Vagina (tissue), 2 donors: ENCODE results near the gene ADAMTS2. TPM values are rescaled to one million over a fixed set of nuclear protein-coding genes. Genes with fewer than 3 reads are reported as not detected.

ENCODE experiments used
- DNase-seq, 2 donors: peaks; one replicate each; pipeline ENCODE4 v3.0.0-alpha.2; 2017; ENCODE audit errors: extremely low spot score in 2 of 2
- H3K27ac ChIP-seq: fragments of 200-600 bp; sonication (generic); one replicate; pipeline ENCODE4 v1.5.1; 2019
- H3K27me3 ChIP-seq: fragments of 200-600 bp; sonication (generic); one replicate; pipeline ENCODE4 v1.5.1; 2019
- H3K36me3 ChIP-seq, 2 donors: fragments of 200-600 bp; sonication (generic); one replicate each; pipeline ENCODE4 v1.5.1; 2017 to 2019
- H3K4me1 ChIP-seq: fragments of 200-600 bp; sonication (generic); one replicate; pipeline ENCODE4 v1.5.1; 2019
- H3K4me3 ChIP-seq, 2 donors: fragments of 200-600 bp; sonication (generic); 1 replicate in 1 of 2; 2 replicates in 1 of 2; pipeline ENCODE4 v1.5.1; 2016 to 2019
- H3K9me3 ChIP-seq: fragments of 200-600 bp; sonication (generic); one replicate; pipeline ENCODE4 v1.5.1; 2019
- POLR2A ChIP-seq, 2 donors: fragments of 450-650 bp; IDR thresholded peaks; one replicate each; pipeline ENCODE4 v1.6.1; 2017; ENCODE audit warnings: antibody characterized with exemption in 2 of 2, mild to moderate bottlenecking in 2 of 2, moderate library complexity in 2 of 2
- POLR2AphosphoS5 ChIP-seq, 2 donors: sonication (generic); formaldehyde crosslinking; IDR thresholded peaks; one replicate each; pipeline ENCODE4 v1.9.0; 2017; ENCODE audit warnings: antibody characterized with exemption in 2 of 2, mild to moderate bottlenecking in 2 of 2, low read depth in 1 of 2; ENCODE audit not compliant: insufficient read depth in 1 of 2
- intact Hi-C: fragments of 100-400 bp; cut with DNase I; formaldehyde crosslinking; loops from one replicate; pipeline ENCODE4 v1.15.1; 2023
- total RNA-seq: library from RNA; depleted of rRNA; stranded (reverse); fragments of >200 nt; gene quantifications from one replicate; pipeline ENCODE4 v1.2.3, GENCODE V29; 2016
- TF ChIP-seq, protein P1 (sequence below), 3 experiments: fragments of 450-650 bp in 2 of 3; fragments of 200-600 bp in 1 of 3; sonication (generic) in 1 of 3; IDR thresholded peaks; one replicate each; pipeline ENCODE4 v1.5.1; 2017 to 2019; ENCODE audit warnings: antibody characterized with exemption in 3 of 3, mild to moderate bottlenecking in 2 of 3, moderate library complexity in 2 of 3

ADAMTS2 gene
- total RNA-seq, 1 donor from 2014 or later, result 17.4 TPM

DNA sequence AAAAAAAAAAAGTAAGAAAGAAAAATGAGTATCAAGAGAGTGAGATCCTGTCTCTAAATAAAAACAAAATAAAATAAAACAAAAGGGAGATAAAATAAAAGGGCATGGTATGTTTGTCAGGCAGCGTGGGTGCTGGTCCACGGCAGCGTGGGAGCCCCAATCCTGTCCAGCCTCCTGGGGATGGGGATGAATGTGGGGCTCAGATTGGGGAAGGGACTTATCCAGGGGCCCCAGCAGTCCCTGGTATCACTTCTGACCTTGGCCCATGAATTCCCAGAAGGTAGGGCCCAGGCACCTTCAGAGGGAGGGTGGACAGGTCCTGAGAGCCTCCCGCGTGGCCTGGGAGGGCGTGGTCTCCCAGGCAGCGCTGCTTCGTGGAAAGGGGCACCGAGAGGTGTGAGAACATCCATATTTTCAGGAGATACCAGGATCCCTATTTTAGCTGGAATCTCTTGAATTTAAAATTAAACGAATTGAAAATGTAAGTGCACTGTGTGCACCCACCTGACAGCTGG is 213.9 kb downstream of the ADAMTS2 start:
- peaks cover 0 to 3% of the 10 kb centered on the region in 2 donors for H3K36me3 ChIP-seq
- intact Hi-C loops, result no loop called here
- no peaks in the 10 kb centered on the region for H3K4me1 ChIP-seq
- no peak overlapping the region for H3K4me3 ChIP-seq
- H3K27me3 ChIP-seq, result no peaks in the 10 kb centered on the region
- no peak overlapping the region for H3K27ac ChIP-seq
- H3K9me3 ChIP-seq, result no peaks in the 10 kb centered on the region
- DNase-seq, result no peak
- TF ChIP-seq POLR2AphosphoS5 (IDR thresholded peaks at IDR 0.05; ENCODE audit: insufficient read depth in 1 of 2, low read depth in 1 of 2), result no peak
- TF ChIP-seq POLR2A (IDR thresholded peaks at IDR 0.05), result no peak
- TF ChIP-seq, protein P1, sequence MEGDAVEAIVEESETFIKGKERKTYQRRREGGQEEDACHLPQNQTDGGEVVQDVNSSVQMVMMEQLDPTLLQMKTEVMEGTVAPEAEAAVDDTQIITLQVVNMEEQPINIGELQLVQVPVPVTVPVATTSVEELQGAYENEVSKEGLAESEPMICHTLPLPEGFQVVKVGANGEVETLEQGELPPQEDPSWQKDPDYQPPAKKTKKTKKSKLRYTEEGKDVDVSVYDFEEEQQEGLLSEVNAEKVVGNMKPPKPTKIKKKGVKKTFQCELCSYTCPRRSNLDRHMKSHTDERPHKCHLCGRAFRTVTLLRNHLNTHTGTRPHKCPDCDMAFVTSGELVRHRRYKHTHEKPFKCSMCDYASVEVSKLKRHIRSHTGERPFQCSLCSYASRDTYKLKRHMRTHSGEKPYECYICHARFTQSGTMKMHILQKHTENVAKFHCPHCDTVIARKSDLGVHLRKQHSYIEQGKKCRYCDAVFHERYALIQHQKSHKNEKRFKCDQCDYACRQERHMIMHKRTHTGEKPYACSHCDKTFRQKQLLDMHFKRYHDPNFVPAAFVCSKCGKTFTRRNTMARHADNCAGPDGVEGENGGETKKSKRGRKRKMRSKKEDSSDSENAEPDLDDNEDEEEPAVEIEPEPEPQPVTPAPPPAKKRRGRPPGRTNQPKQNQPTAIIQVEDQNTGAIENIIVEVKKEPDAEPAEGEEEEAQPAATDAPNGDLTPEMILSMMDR (IDR thresholded peaks at IDR 0.05), result no peak

DNA sequence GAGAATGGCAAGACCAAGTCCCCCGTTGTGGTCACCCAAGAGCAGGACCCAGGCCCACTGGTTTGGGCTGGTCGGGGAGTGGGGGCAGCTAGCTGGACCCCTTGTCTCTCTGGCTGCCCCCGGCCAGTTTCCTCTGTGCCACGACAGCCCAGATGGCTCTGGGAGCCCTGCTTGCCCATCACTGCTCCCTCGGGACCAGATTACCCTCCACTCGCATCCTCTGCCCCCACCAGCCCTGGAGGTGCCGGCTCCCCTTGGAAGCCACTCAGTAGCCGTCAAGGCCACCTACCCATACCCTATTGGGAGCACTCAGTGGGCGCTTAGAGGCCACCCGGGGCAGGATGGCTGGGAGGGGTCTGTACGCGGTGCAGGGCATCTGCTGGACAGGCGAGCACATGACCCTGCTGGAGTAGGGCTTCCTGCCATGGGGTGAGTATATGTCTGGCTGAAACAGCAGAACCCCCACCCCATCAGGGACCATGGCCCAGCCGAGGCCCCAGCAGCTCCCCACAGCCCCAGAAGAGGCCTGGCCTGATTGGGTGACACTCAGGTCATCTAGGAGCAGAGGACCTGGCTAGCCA is 215.1 kb downstream of the ADAMTS2 start:
- no peak overlapping the region for H3K27ac ChIP-seq
- DNase-seq, result no peak
- no peak overlapping the region for H3K4me3 ChIP-seq
- no peaks in the 10 kb centered on the region for H3K9me3 ChIP-seq
- peaks cover 0 to 3% of the 10 kb centered on the region in 2 donors for H3K36me3 ChIP-seq
- no peaks in the 10 kb centered on the region for H3K27me3 ChIP-seq
- no peak for TF ChIP-seq POLR2AphosphoS5 (IDR thresholded peaks at IDR 0.05; ENCODE audit: insufficient read depth in 1 of 2, low read depth in 1 of 2)
- TF ChIP-seq, protein P1 (IDR thresholded peaks at IDR 0.05), result no peak
- no peak for TF ChIP-seq POLR2A (IDR thresholded peaks at IDR 0.05)
- no peaks in the 10 kb centered on the region for H3K4me1 ChIP-seq
- intact Hi-C loops, result no loop called here

DNA sequence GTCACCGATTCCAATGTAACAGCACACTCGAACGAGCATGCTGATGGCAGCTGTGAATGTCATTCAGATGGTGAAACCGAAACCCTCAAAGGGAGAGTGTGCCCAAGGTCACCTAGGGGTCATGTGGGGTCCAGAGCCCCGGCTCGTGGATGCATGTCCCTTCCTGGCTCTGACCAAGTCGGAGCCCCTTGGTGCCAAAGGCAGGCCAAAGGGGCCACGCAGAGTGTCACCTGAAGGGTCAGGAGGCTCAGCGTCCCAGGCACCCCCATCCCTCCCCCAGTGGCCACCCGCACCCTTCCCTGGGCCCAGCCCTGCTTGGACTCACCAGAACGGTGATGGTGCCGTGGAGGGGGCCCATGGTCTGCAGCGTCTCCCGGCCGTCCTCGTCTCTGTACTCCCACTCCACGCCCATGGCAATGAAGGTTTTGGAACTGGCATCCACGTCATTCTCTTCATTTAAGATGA is 215.6 kb downstream of the ADAMTS2 start:
- no peaks in the 10 kb centered on the region for H3K27me3 ChIP-seq
- no peak for TF ChIP-seq POLR2A (IDR thresholded peaks at IDR 0.05)
- TF ChIP-seq, protein P1 (IDR thresholded peaks at IDR 0.05), result no peak
- no peak for TF ChIP-seq POLR2AphosphoS5 (IDR thresholded peaks at IDR 0.05; ENCODE audit: insufficient read depth in 1 of 2, low read depth in 1 of 2)
- no peaks in the 10 kb centered on the region for H3K9me3 ChIP-seq
- H3K36me3 ChIP-seq, result peaks cover 0 to 3% of the 10 kb centered on the region in 2 donors
- no peak overlapping the region for H3K27ac ChIP-seq
- H3K4me1 ChIP-seq, result no peaks in the 10 kb centered on the region
- H3K4me3 ChIP-seq, result no peak overlapping the region
- intact Hi-C loops, result no loop called here
- no peak for DNase-seq

DNA sequence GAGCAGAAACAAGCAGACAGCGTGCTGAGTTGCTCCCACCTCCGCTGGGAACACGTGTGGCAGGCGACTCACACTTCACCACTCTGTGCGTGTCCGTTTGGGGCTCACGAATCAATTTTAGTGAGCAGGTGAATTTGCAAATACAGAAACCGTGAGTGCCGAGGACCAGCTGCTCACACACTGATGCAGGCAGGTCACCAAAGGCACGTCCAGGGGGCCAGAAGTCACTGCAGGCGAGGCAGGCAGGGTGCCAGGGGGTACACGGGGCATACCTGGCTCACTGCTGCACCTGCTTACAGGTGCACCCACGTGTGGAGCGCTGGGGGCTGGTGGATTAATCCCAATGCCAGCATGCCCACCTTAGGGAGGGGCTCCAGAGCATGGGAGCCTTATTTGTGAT is 216.3 kb downstream of the ADAMTS2 start:
- intact Hi-C loops, result no loop called here
- Histone ChIP-seq H3K9me3 (no peaks in the 10 kb centered on the region), H3K4me1 (no peaks in the 10 kb centered on the region), H3K27me3 (no peaks in the 10 kb centered on the region), H3K27ac (no peak overlapping the region), H3K36me3 (peaks cover 0 to 3% of the 10 kb centered on the region in 2 donors), H3K4me3 (no peak overlapping the region)
- no peak for DNase-seq
- no peak for TF ChIP-seq POLR2AphosphoS5 (IDR thresholded peaks at IDR 0.05; ENCODE audit: insufficient read depth in 1 of 2, low read depth in 1 of 2)
- no peak for TF ChIP-seq POLR2A (IDR thresholded peaks at IDR 0.05)
- TF ChIP-seq, protein P1 (IDR thresholded peaks at IDR 0.05), result no peak

DNA sequence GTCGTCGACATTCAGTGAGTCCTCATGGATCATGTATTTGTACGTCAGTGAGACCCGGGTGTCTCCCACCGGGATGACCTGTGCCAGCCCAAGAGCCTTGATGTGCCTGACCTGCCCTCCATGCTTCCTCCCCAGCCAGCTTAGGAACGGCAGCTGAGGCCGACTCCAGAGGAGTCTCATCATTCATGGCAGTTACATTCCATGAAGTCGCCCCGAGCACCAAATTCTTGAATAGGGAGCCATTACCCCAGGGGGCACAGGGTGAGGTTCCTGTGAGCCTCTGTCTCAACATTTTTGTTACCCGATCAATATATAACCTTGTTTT is 217.3 kb downstream of the ADAMTS2 start:
- H3K36me3 ChIP-seq, result peaks cover 0 to 3% of the 10 kb centered on the region in 2 donors
- no peak overlapping the region for H3K27ac ChIP-seq
- H3K9me3 ChIP-seq, result no peaks in the 10 kb centered on the region
- no peaks in the 10 kb centered on the region for H3K4me1 ChIP-seq
- no peak for DNase-seq
- H3K27me3 ChIP-seq, result no peaks in the 10 kb centered on the region
- intact Hi-C loops, result no loop called here
- TF ChIP-seq POLR2AphosphoS5 (IDR thresholded peaks at IDR 0.05; ENCODE audit: insufficient read depth in 1 of 2, low read depth in 1 of 2) (no peak), POLR2A (IDR thresholded peaks at IDR 0.05) (no peak)
- TF ChIP-seq, protein P1 (IDR thresholded peaks at IDR 0.05), result no peak
- no peak overlapping the region for H3K4me3 ChIP-seq
